HL-60 (cell line): Measurements from ENCODE around the gene HACD2.

ENCODE experiments used
- DNase-seq, 2 experiments: peaks; one replicate each; pipeline ENCODE4 v3.0.0-alpha.2; 2010 to 2020; ENCODE audit warnings: low read depth in 1 of 2, low spot score in 1 of 2
- H3K27ac ChIP-seq: fragments of 250-450 bp; sonication (Bioruptor Pico); replicated peaks from 2 replicates; pipeline ENCODE4 v1.5.1; 2020; ENCODE audit warnings: mild to moderate bottlenecking, moderate library complexity
- H3K27me3 ChIP-seq: fragments of 250-450 bp; sonication (Bioruptor Pico); 2 replicates; pipeline ENCODE4 v1.5.1; 2021; ENCODE audit warnings: mild to moderate bottlenecking, moderate library complexity; ENCODE audit not compliant: insufficient read depth, poor library complexity, severe bottlenecking
- H3K4me3 ChIP-seq: replicated peaks from 2 replicates; pipeline ENCODE4 v1.5.1; 2011; ENCODE audit warnings: mild to moderate bottlenecking, control low read depth, low read length; ENCODE audit not compliant: insufficient read depth
- CTCF ChIP-seq: IDR thresholded peaks from one replicate; pipeline ENCODE4 v1.5.1; 2011; ENCODE audit warnings: low read length, control low read depth, inconsistent platforms; ENCODE audit not compliant: insufficient read depth
- GABPA ChIP-seq: IDR thresholded peaks from 2 replicates; pipeline ENCODE4 v1.6.1; 2012; ENCODE audit warnings: low read depth
- POLR2AphosphoS5 ChIP-seq: IDR thresholded peaks from 2 replicates; pipeline ENCODE4 v1.6.1; 2012; ENCODE audit warnings: low read depth
- REST ChIP-seq: IDR thresholded peaks from 2 replicates; pipeline ENCODE4 v1.6.1; 2012; ENCODE audit warnings: low read depth; ENCODE audit not compliant: insufficient replicate concordance
- SPI1 ChIP-seq: IDR thresholded peaks from 2 replicates; pipeline ENCODE4 v1.6.1; 2012; ENCODE audit warnings: low read depth, mild to moderate bottlenecking, borderline replicate concordance

HACD2 gene

GRCh38 chr3:123583561-123583960 lies 1.3 kb downstream of the HACD2 start:
- Histone ChIP-seq H3K4me3 (no peak overlapping the region), H3K27me3 (no peaks in the 10 kb centered on the region), H3K27ac (no peak overlapping the region)
- TF ChIP-seq SPI1 (no peak), REST (no peak), CTCF (no peak), POLR2AphosphoS5 (no peak), GABPA (no peak)
- DNase-seq: no peak

DNA sequence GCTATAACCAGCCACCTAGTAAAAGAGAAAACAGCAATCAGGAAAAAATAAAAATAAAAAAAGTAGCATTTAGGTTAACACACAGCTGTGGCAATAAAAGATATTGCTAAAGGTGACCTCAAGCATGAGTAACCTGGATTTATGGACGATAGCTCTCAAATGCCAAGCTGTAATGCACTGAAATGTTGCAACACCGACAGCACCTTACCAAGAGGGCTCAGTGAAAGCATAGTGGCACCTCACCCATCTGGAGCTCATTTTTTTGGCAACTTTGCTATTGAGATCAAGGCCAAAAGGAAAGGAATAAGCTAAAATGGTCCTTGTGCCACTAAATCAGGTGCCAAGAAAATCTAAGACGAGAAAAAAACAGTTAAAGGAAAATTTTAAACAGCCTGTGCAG lies 2.5 kb downstream of the HACD2 start:
- H3K27ac ChIP-seq: no peak overlapping the region
- no peaks in the 10 kb centered on the region for H3K27me3 ChIP-seq
- DNase-seq: no peak
- TF ChIP-seq CTCF (no peak), POLR2AphosphoS5 (no peak), GABPA (no peak), REST (no peak), SPI1 (no peak)
- no peak overlapping the region for H3K4me3 ChIP-seq

DNA sequence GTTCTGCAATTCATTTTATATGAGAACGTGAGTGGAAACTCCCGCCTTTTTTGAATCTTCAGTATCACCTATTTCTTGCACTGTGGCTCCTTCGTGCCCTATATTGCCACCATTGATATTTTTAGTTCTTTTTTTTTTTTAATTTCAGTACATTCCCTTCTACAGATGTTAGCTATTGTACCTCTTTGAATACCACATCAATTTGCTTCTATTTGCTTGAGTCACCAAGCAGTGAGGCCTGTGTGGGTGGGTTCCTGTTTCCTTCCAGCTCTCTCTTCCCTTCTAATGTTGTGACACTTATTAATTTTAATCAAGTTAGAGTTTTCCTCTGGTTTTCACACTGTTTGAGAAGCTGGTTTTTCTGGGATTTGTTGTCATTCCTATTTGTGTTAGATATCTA lies 8.7 kb downstream of the HACD2 start:
- no peak overlapping the region for H3K4me3 ChIP-seq
- no peak for DNase-seq
- H3K27ac ChIP-seq: no peak overlapping the region
- TF ChIP-seq GABPA (no peak), POLR2AphosphoS5 (no peak), REST (no peak), CTCF (no peak)
- H3K27me3 ChIP-seq: no peaks in the 10 kb centered on the region
